PC-9 (cell line): ENCODE data around the gene CBX2. TPM values are rescaled to one million over a fixed set of nuclear protein-coding genes. Genes with fewer than 3 reads are reported as not detected.
A peak's percentile ranks its signal among the peaks of the same experiment; 100 is the strongest.

Experiments used
- BruUV-seq: library from RNA; stranded (reverse); fragments of 400-500 nt; replicated peaks from 2 replicates; lab custom pipeline; 2021; lab: Mats Ljungman, UMichigan
- CTCF ChIA-PET: fragments of 300-600 bp; sonication (Branson Sonifier 250); formaldehyde crosslinking; loops from one replicate; lab custom pipeline; 2022; ENCODE audit warnings: antibody characterized with exemption; lab: Charles Lee
- POLR2A ChIA-PET: fragments of 300-600 bp; sonication (Branson Sonifier 250); formaldehyde crosslinking; loops from one replicate; lab custom pipeline; 2022; ENCODE audit warnings: antibody characterized with exemption; ENCODE audit not compliant: unreplicated experiment; lab: Charles Lee
- DNase-seq, 2 experiments: peaks; one replicate each; pipeline versions ENCODE4 v3.0.0 to v3.0.0-alpha.2; 2015 to 2022; ENCODE audit warnings: mixed read lengths in 1 of 2
- H2AFZ ChIP-seq: fragments of 200-600 bp; sonication (generic); 2 replicates; pipeline ENCODE4 v1.8.1; 2017; ENCODE audit warnings: antibody characterized with exemption
- H3F3A ChIP-seq: fragments of 200-600 bp; sonication (generic); 2 replicates; pipeline ENCODE4 v1.8.1; 2017; ENCODE audit warnings: antibody characterized with exemption, mild to moderate bottlenecking, low read depth; ENCODE audit not compliant: insufficient read depth
- H3K27ac ChIP-seq: fragments of 200-600 bp; sonication (generic); 2 replicates; pipeline ENCODE4 v1.6.1; 2016; ENCODE audit warnings: mixed run types
- H3K27me3 ChIP-seq: fragments of 200-600 bp; sonication (generic); 2 replicates; pipeline ENCODE4 v1.6.1; 2016; ENCODE audit warnings: low read depth, mixed run types; ENCODE audit not compliant: insufficient read depth
- H3K36me3 ChIP-seq: fragments of 200-600 bp; sonication (generic); 2 replicates; pipeline ENCODE4 v1.6.1; 2016; ENCODE audit warnings: low read depth, mixed run types
- H3K4me1 ChIP-seq: fragments of 200-600 bp; sonication (generic); replicated peaks from 2 replicates; pipeline ENCODE4 v1.6.1; 2016; ENCODE audit warnings: mixed run types; ENCODE audit not compliant: insufficient read depth
- H3K4me2 ChIP-seq: fragments of 200-600 bp; sonication (generic); 2 replicates; pipeline ENCODE4 v1.6.1; 2017; ENCODE audit warnings: mixed run types
- H3K4me3 ChIP-seq: fragments of 200-600 bp; sonication (generic); 2 replicates; pipeline ENCODE4 v1.6.1; 2016; ENCODE audit warnings: mixed run types
- H3K79me2 ChIP-seq: fragments of 200-600 bp; sonication (generic); 2 replicates; pipeline ENCODE4 v1.6.1; 2017; ENCODE audit warnings: low read depth, mixed run types
- H3K9me2 ChIP-seq: fragments of 200-600 bp; sonication (generic); 2 replicates; pipeline ENCODE4 v1.8.1; 2017; ENCODE audit warnings: mild to moderate bottlenecking; ENCODE audit not compliant: insufficient read depth
- H3K9me3 ChIP-seq: fragments of 200-600 bp; sonication (generic); 2 replicates; pipeline ENCODE4 v1.8.1; 2016; ENCODE audit warnings: low read depth; ENCODE audit not compliant: insufficient read depth
- H4K20me1 ChIP-seq: fragments of 200-600 bp; sonication (generic); 2 replicates; pipeline ENCODE4 v1.8.1; 2017; ENCODE audit not compliant: insufficient read depth
- CTCF ChIP-seq: fragments of 200-600 bp; sonication (generic); conservative IDR thresholded peaks from 2 replicates; pipeline ENCODE4 v1.6.1; 2017; ENCODE audit warnings: mixed run types, antibody characterized with exemption, mild to moderate bottlenecking, moderate library complexity
- EZH2 ChIP-seq: fragments of 200-600 bp; sonication (generic); IDR thresholded peaks from 2 replicates; pipeline ENCODE4 v1.8.0; 2017; ENCODE audit warnings: antibody characterized with exemption, low read depth
- intact Hi-C: fragments of 100-400 bp; cut with micrococcal nuclease; formaldehyde crosslinking; loops from one replicate; pipeline ENCODE4 v1.10.0; 2022; ENCODE audit not compliant: unreplicated experiment
- total RNA-seq: library from RNA; stranded (reverse); gene quantifications from 2 replicates; pipeline ENCODE4 v1.2.3, GENCODE V29; 2021

Gene CBX2
- total RNA-seq, 1 experiment from 2014 or later: 32.6 TPM

GRCh38 chr17:79761894-79762589, 15.9 kb upstream of the CBX2 start:
- Histone ChIP-seq H4K20me1 (peaks cover 9% of the 10 kb centered on the region; the same call in 1 of the 2 replicates), H3K4me3 (no peak overlapping the region), H3K9me2 (no peaks in the 10 kb centered on the region), H3K4me1 (no peaks in the 10 kb centered on the region), H3K27me3 (no peaks in the 10 kb centered on the region), H3K36me3 (no peaks in the 10 kb centered on the region), H3F3A (no peaks in the 10 kb centered on the region), H3K9me3 (no peaks in the 10 kb centered on the region), H3K27ac (no peak overlapping the region), H2AFZ (no peak overlapping the region), H3K4me2 (no peak overlapping the region), H3K79me2 (peaks cover 54% of the 10 kb centered on the region)
- TF ChIP-seq CTCF (no peak), EZH2 (no peak)
- POLR2A ChIA-PET: no interaction called here
- intact Hi-C loops: no loop called here
- no peak for DNase-seq
- no TSS peak for BruUV-seq
- CTCF ChIA-PET: no interaction called here

- Histone ChIP-seq H3K79me2 (peaks cover 77% of the 10 kb centered on the region), H3K4me1 (peaks cover 5% of the 10 kb centered on the region), H2AFZ (no peak overlapping the region), H3F3A (peaks cover 6% of the 10 kb centered on the region; the same call in 1 of the 2 replicates), H3K9me2 (no peaks in the 10 kb centered on the region), H3K36me3 (no peaks in the 10 kb centered on the region), H4K20me1 (peaks cover 14% of the 10 kb centered on the region; the same call in 1 of the 2 replicates), H3K4me3 (no peak overlapping the region), H3K27ac (no peak overlapping the region), H3K27me3 (no peaks in the 10 kb centered on the region), H3K9me3 (no peaks in the 10 kb centered on the region), H3K4me2 (no peak overlapping the region)
- intact Hi-C loops: no loop called here
- ChIA-PET POLR2A (no interaction called here), CTCF (interaction anchor here (0.7 kb wide), 1 partner anchor 720 kb away, joined by 4 read pairs; no protein-coding TSS in a partner anchor)
- no peak for DNase-seq
- TF ChIP-seq EZH2: no peak
- BruUV-seq: no TSS peak
Observed at GRCh38 chr17:79765708-79766107, 12.2 kb upstream of the CBX2 start.

DNA sequence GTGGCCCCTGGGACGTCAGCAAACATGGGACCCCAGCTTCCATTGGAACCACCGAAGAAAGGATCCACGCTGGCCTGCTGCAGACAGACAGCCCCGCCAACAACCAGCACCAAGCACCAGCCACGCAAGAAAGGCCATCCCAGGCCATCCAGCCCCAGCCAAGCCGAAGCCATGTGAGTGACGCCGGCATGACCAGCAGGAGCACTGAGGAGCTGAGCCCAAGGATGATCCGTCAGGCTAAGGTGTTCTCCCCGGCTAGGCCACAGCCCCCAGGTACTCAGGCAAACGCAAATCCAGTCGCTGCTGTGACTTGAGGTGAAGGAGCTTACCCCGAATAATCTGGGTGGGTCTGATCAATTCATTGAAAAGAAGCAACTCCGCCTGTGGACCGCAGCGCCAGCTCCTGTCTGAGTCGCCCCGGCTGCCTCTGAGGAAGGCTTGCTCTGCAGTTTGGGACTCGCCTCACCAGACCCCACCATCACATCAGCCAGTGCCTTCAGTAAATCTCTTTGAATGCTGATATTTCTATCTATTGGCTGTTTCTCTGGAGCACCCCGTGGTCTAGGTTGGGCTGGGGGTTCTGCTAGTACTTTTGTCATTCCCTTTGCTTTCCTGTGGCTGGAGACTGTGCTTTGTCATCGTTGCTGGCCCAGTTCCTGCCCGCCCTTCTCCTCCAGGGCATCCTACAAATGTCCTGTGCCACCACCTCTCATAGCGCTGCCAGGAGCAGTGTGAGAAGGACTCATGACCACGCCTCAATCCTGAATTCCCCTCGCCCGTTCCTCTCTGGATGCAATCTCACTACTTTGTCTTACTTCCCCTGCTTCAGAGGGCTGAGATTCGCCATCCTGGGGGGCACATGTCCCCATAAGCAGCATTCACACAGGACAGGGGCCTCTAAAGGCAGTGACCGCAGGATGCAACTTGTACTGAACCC, 8.1 kb upstream of the CBX2 start:
- Histone ChIP-seq H3K9me3 (no peaks in the 10 kb centered on the region), H3K4me1 (peaks cover 5% of the 10 kb centered on the region), H3K79me2 (peaks cover 46% of the 10 kb centered on the region), H3K27me3 (no peaks in the 10 kb centered on the region), H3K9me2 (no peaks in the 10 kb centered on the region), H3K36me3 (no peaks in the 10 kb centered on the region), H3K4me3 (peak overlapping the region; percentile 95), H3K4me2 (peak overlapping the region; percentile 90), H4K20me1 (0 out of 2 replicates have a peak, but pooled peaks cover 10% of the 10 kb centered on the region), H3K27ac (peak overlapping the region; percentile 97), H2AFZ (peak overlapping the region; percentile 77), H3F3A (peaks cover 6% of the 10 kb centered on the region; the same call in 1 of the 2 replicates)
- TF ChIP-seq EZH2 (no peak), CTCF (no peak; the same call in 1 of the 2 replicates)
- intact Hi-C loops: loop anchor here (2.0 kb wide), 2 partner anchors 19 to 27 kb away; partner anchors contain the start of gene CBX8
- ChIA-PET CTCF (interaction anchor here (0.6 kb wide), 3 partner anchors 216 to 499 kb away, joined by 3 to 7 read pairs (median 5); no protein-coding TSS in a partner anchor), POLR2A (interaction anchor here (0.6 to 0.7 kb wide), 4 partner anchors 11 to 123 kb away, joined by 3 to 18 read pairs (median 10); partner anchors contain the start of gene CBX8)
- peak; percentile 80 to 83 for DNase-seq
- BruUV-seq: TSS peak; percentile 74
